ENCODE results near the gene TVP23A. TPM values are rescaled to one million over a fixed set of nuclear protein-coding genes. Genes with fewer than 3 reads are reported as not detected.

Gene TVP23A
- total RNA-seq, 4 donors from 2014 or later = 0.13 to 0.45 TPM; not detected in 2

DNA sequence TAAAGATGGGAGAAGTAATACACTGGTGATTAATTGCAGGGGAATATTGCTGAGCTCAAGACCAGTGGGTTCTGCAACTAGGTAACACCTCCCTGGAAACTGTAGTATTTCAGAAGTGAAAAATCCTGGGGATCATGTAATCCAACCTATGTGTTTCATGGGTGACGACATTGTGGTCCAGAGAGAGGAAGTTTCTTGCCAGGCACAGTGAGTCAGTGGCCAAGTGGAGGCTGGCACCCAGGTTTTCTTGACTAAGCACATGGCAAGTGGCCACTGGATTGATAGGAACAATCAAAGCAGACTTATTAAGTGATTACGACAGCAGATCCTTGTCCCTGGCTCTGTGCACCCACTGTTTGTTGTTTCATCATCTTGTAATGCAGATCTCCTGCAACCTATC is 43.8 kb upstream of the TVP23A start:
- Histone ChIP-seq H3K27me3 (no peaks in the 10 kb centered on the region), H3K9me3 (no peaks in the 10 kb centered on the region), H3K27ac (no peak overlapping the region), H3K4me3 (replicated peaks in 1 of 3) (no peak overlapping the region), H3K4me1 (peaks cover 0 to 12% of the 10 kb centered on the region in 2 donors), H3K36me3 (no peaks in the 10 kb centered on the region)
- intact Hi-C loops (cut with DNase I) = no loop called here
- TF ChIP-seq POLR2A (IDR thresholded peaks at IDR 0.05) = no peak
- WGBS, 2 donors = 63 to 75% methylated on average over 2 of the region's 2 CpGs
- DNase-seq = no peak

DNA sequence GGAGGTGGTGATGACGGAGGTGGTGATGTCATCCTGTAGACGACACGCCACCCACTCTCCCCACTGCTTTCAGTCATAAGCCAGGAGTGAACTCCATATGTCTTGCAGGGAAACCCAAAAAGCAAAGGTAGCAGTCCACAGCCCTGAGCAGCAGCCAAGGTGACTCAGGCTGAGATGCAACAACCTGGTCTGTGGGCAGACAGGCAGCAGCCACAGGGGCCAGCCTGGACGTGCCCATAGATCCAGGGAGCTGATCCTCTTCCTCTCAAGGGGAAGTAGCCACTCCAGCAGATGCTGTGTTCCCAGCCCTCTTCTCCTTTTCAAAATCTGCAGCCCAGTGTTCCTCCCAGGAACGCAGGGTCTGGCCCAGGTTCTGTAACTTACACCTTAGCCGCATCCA is 41.1 kb upstream of the TVP23A start:
- H3K27me3 ChIP-seq = no peaks in the 10 kb centered on the region
- no peaks in the 10 kb centered on the region for H3K9me3 ChIP-seq
- TF ChIP-seq, protein P1, sequence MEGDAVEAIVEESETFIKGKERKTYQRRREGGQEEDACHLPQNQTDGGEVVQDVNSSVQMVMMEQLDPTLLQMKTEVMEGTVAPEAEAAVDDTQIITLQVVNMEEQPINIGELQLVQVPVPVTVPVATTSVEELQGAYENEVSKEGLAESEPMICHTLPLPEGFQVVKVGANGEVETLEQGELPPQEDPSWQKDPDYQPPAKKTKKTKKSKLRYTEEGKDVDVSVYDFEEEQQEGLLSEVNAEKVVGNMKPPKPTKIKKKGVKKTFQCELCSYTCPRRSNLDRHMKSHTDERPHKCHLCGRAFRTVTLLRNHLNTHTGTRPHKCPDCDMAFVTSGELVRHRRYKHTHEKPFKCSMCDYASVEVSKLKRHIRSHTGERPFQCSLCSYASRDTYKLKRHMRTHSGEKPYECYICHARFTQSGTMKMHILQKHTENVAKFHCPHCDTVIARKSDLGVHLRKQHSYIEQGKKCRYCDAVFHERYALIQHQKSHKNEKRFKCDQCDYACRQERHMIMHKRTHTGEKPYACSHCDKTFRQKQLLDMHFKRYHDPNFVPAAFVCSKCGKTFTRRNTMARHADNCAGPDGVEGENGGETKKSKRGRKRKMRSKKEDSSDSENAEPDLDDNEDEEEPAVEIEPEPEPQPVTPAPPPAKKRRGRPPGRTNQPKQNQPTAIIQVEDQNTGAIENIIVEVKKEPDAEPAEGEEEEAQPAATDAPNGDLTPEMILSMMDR (IDR thresholded peaks at IDR 0.05) = no peak
- no peak for TF ChIP-seq POLR2A (IDR thresholded peaks at IDR 0.05)
- peaks cover 0 to 4% of the 10 kb centered on the region in 2 donors for H3K4me1 ChIP-seq
- no peak overlapping the region for H3K27ac ChIP-seq
- 86 to 88% methylated on average over 6 of the region's 6 CpGs for WGBS, 2 donors
- intact Hi-C loops (cut with DNase I) = no loop called here
- H3K36me3 ChIP-seq = no peaks in the 10 kb centered on the region
- H3K4me3 ChIP-seq (replicated peaks in 1 of 3) = no peak overlapping the region
- no peak for DNase-seq

DNA sequence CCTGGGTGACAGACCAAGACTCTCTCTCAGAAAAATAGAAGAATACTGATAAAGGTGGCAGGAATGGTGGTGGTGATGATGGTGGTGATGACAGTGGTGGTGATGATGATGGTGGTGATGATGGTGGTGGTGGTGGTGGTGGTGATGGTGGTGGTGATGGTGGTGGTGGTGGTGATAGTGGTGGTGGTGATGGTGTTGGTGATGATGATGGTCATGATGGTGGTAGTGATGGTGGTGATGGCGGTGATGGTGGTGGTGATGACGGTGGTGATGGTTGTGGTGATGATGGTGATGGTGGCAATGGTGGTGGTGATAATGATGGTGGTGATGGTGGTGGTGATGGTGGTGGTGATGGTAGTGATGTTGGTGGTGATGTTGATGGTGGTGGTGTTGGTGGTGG is 40.4 kb upstream of the TVP23A start:
- Histone ChIP-seq H3K4me3 (replicated peaks in 1 of 3) (no peak overlapping the region), H3K4me1 (peaks cover 0 to 4% of the 10 kb centered on the region in 2 donors), H3K9me3 (no peaks in the 10 kb centered on the region), H3K27me3 (no peaks in the 10 kb centered on the region), H3K36me3 (no peaks in the 10 kb centered on the region), H3K27ac (no peak overlapping the region)
- WGBS, 2 donors = 47 to 63% methylated on average over 2 of the region's 2 CpGs
- intact Hi-C loops (cut with DNase I) = no loop called here
- DNase-seq = no peak
- no peak for TF ChIP-seq POLR2A (IDR thresholded peaks at IDR 0.05)
- TF ChIP-seq, protein P1 (IDR thresholded peaks at IDR 0.05) = no peak

DNA sequence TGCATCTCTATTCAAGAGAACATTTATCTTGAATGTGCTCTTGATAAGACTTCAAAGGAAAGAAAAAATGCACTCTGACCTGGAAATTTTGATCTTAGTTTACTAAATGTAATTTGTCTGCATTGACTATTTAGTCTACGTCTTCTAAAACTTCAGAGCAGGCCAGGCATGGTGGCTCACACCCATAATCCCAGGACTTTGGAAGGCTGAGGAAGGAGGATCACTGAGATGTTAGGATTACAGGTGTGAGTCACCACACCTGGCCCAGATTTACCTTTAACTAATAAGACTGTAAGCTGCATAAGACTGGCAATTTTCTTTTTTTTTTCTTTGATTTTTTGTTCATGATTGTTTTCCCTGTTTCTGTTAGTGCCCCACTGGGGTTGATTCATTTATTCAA is 39.6 kb upstream of the TVP23A start:
- Histone ChIP-seq H3K9me3 (no peaks in the 10 kb centered on the region), H3K36me3 (no peaks in the 10 kb centered on the region), H3K27ac (no peak overlapping the region), H3K4me1 (peaks cover 0 to 4% of the 10 kb centered on the region in 2 donors), H3K4me3 (replicated peaks in 1 of 3) (no peak overlapping the region), H3K27me3 (no peaks in the 10 kb centered on the region)
- no peak for TF ChIP-seq POLR2A (IDR thresholded peaks at IDR 0.05)
- TF ChIP-seq, protein P1 (IDR thresholded peaks at IDR 0.05) = no peak
- 89 to 94% methylated on average over 1 of the region's 1 CpG for WGBS, 2 donors
- intact Hi-C loops (cut with DNase I) = no loop called here
- DNase-seq = no peak

DNA sequence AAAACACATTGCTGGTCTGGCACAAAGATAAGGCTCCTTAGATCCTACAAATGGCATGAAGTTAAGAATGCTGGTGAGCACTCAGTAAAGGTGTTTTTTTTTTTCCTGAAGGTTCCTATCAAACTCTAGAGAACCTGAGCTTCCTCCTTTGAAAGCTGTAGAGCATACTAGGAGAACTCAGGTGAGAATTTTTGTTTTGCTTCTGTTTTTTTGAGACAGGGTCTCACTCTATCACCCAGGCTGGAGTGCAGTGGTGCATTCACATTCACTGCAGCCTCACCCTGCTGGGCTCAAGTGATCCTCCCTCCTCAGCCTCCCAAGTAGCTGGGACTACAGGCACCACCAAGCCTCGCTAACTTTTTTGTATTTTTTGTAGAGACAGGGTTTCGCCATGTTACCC is 37.4 kb upstream of the TVP23A start:
- no peak for TF ChIP-seq POLR2A (IDR thresholded peaks at IDR 0.05)
- TF ChIP-seq, protein P1 (IDR thresholded peaks at IDR 0.05) = no peak
- Histone ChIP-seq H3K4me1 (peaks cover 0 to 9% of the 10 kb centered on the region in 2 donors), H3K9me3 (no peaks in the 10 kb centered on the region), H3K27me3 (no peaks in the 10 kb centered on the region), H3K27ac (no peak overlapping the region), H3K4me3 (replicated peaks in 1 of 3) (no peak overlapping the region), H3K36me3 (no peaks in the 10 kb centered on the region)
- intact Hi-C loops (cut with DNase I) = no loop called here
- no peak for DNase-seq
- WGBS, 2 donors = 88 to 98% methylated on average over 2 of the region's 2 CpGs

DNA sequence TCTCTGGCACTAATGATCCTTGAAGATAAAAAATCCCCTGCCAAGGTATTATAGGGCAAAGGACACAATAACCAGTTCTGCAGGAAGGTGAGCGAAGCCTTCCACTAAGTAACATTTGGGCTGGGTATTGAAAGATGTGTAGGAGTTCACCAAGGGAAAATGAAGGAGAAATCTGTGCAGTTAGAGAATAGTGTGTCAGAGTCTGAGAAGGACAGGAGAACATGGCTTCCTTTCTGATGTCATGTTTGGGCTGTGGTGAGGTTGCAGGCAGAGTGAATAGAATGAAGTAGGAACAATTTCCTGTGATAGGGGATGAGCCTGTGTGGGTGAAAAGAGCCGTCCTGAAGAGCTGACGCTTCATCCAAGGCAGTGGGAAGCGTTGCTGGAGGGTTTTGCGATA is 34.4 kb upstream of the TVP23A start:
- DNase-seq = no peak
- TF ChIP-seq, protein P1 (IDR thresholded peaks at IDR 0.05) = no peak
- no peak for TF ChIP-seq POLR2A (IDR thresholded peaks at IDR 0.05)
- Histone ChIP-seq H3K36me3 (no peaks in the 10 kb centered on the region), H3K4me3 (replicated peaks in 1 of 3) (no peak overlapping the region), H3K9me3 (no peaks in the 10 kb centered on the region), H3K27me3 (no peaks in the 10 kb centered on the region), H3K4me1 (peaks cover 0 to 9% of the 10 kb centered on the region in 2 donors), H3K27ac (no peak overlapping the region)
- 88 to 89% methylated on average over 5 of the region's 5 CpGs for WGBS, 2 donors
- intact Hi-C loops (cut with DNase I) = no loop called here
